ENCODE results near the gene FAM53B. TPM values are rescaled to one million over a fixed set of nuclear protein-coding genes. Genes with fewer than 3 reads are reported as not detected.

The FAM53B gene
- total and polyA plus RNA-seq, 8 donors = 5.7 to 46.9 (median 11.4) TPM

GRCh38 chr10:124721330-124722045 lies 22.7 kb downstream of the FAM53B start:
- WGBS, 5 donors = 43 to 54% (median 45%) methylated on average over 16 of the region's 16 CpGs
- Histone ChIP-seq H3K27me3 (no peaks in the 10 kb centered on the region), H3K4me3 (no peak overlapping the region), H3K4me1 (peaks cover 59 to 100% (median 88%) of the 10 kb centered on the region in 4 donors), H3K9me3 (no peaks in the 10 kb centered on the region), H3K36me3 (peaks cover 0 to 4% (median 0%) of the 10 kb centered on the region in 4 donors), H3K27ac (peak overlapping the region; percentile 7 to 87 (median 77))
- no peak for DNase-seq
- TF ChIP-seq POLR2AphosphoS5 (IDR thresholded peaks at IDR 0.05) (peak in 2 of 3 donors; percentile 58 to 87), EP300 (IDR thresholded peaks at IDR 0.05) (no peak)
- intact Hi-C loops (cut with DNase I; ENCODE audit: low total_unique reads) = no loop called here

- no peaks in the 10 kb centered on the region for H3K36me3 ChIP-seq
- peak in 4 of 7 experiments; percentile 22 to 57 (median 38) for TF ChIP-seq CTCF (IDR thresholded peaks at IDR 0.05)
- peak in 1 of 3 donors; percentile 31 for TF ChIP-seq POLR2AphosphoS5 (IDR thresholded peaks at IDR 0.05)
- no peak for TF ChIP-seq POLR2A (IDR thresholded peaks at IDR 0.05)
- H3K4me1 ChIP-seq = peaks cover 50 to 98% (median 87%) of the 10 kb centered on the region in 4 donors
- H3K9me3 ChIP-seq = no peaks in the 10 kb centered on the region
- no peak overlapping the region for H3K4me3 ChIP-seq
- peak overlapping the region; percentile 26 to 87 (median 77) for H3K27ac ChIP-seq
- intact Hi-C loops (cut with DNase I; ENCODE audit: low total_unique reads) = no loop called here
- no peaks in the 10 kb centered on the region for H3K27me3 ChIP-seq
- WGBS, 5 donors = 19 to 27% (median 22%) methylated on average over 8 of the region's 8 CpGs
- DNase-seq = peak; percentile 60 to 89
Observed at GRCh38 chr10:124719213-124719851, 24.8 kb downstream of the FAM53B start.

- Histone ChIP-seq H3K9me3 (no peaks in the 10 kb centered on the region), H3K27me3 (no peaks in the 10 kb centered on the region), H3K4me1 (peaks cover 37 to 98% (median 83%) of the 10 kb centered on the region in 4 donors), H3K27ac (peak overlapping the region; percentile 43 to 87 (median 77)), H3K36me3 (no peaks in the 10 kb centered on the region), H3K4me3 (peak overlapping the region in 1 of 4 donors; percentile 2)
- TF ChIP-seq POLR2A (IDR thresholded peaks at IDR 0.05) (no peak), CTCF (IDR thresholded peaks at IDR 0.05) (no peak), POLR2AphosphoS5 (IDR thresholded peaks at IDR 0.05) (no peak), EP300 (IDR thresholded peaks at IDR 0.05) (no peak)
- 54 to 61% (median 57%) methylated on average over 11 to 12 of the region's 12 CpGs for WGBS, 5 donors
- intact Hi-C loops (cut with DNase I; ENCODE audit: low total_unique reads) = no loop called here
- peak in 1 of 2 donors; percentile 68 for DNase-seq
Observed at GRCh38 chr10:124717911-124718741, 26.1 kb downstream of the FAM53B start.

GRCh38 chr10:124717041-124717757 lies 27.0 kb downstream of the FAM53B start:
- TF ChIP-seq EP300 (IDR thresholded peaks at IDR 0.05) = no peak
- TF ChIP-seq POLR2AphosphoS5 (IDR thresholded peaks at IDR 0.05) = no peak
- TF ChIP-seq POLR2A (IDR thresholded peaks at IDR 0.05) = no peak
- TF ChIP-seq CTCF (IDR thresholded peaks at IDR 0.05) = no peak
- no peaks in the 10 kb centered on the region for H3K36me3 ChIP-seq
- H3K27me3 ChIP-seq = no peaks in the 10 kb centered on the region
- no peaks in the 10 kb centered on the region for H3K9me3 ChIP-seq
- peak overlapping the region in 3 of 5 donors; percentile 77 to 87 (median 79) for H3K27ac ChIP-seq
- H3K4me1 ChIP-seq = peaks cover 31 to 95% (median 79%) of the 10 kb centered on the region in 4 donors
- no peak overlapping the region for H3K4me3 ChIP-seq
- WGBS, 5 donors = 88 to 92% (median 89%) methylated on average over 8 to 9 of the region's 9 CpGs
- no peak for DNase-seq
- intact Hi-C loops (cut with DNase I; ENCODE audit: low total_unique reads) = no loop called here
